SK-N-SH (cell line): ENCODE measurements around the gene NF2.

Experiments
- CTCF ChIP-seq: fragments of 200-600 bp; sonication (generic); IDR thresholded peaks from 2 replicates; pipeline ENCODE4 v1.6.1; 2017; ENCODE audit warnings: antibody characterized with exemption, mild to moderate bottlenecking, moderate library complexity
- RFX5 ChIP-seq: IDR thresholded peaks from 2 replicates; pipeline ENCODE4 v1.6.1; 2012; ENCODE audit warnings: mild to moderate bottlenecking, improper control_type of control experiment, low read length
- USF2 ChIP-seq: fragments of 150-350 bp; IDR thresholded peaks from 2 replicates; pipeline ENCODE4 v1.6.1; 2017; ENCODE audit warnings: antibody characterized with exemption, low read length, low read depth, borderline replicate concordance

- TF ChIP-seq USF2 (no peak), CTCF (no peak), RFX5 (no peak)
Measured at GRCh38 chr22:29670626-29671025, 67.2 kb downstream of the NF2 start.
